Measurements from ENCODE around the gene LHX4. TPM values are rescaled to one million over a fixed set of nuclear protein-coding genes. Genes with fewer than 3 reads are reported as not detected.

LHX4 gene
- total and polyA plus RNA-seq, 4 donors, result under 0.01 to 0.19 (median 0.05) TPM

GRCh38 chr1:180186831-180187230 lies 43.2 kb upstream of the LHX4 start:
- Histone ChIP-seq H3K4me3 (ENCODE audit: low read depth in 1 of 3, low read length in 3 of 3) (no peak overlapping the region), H3K9me3 (ENCODE audit: control insufficient read depth in 4 of 4, low read length in 3 of 4) (no peaks in the 10 kb centered on the region), H3K9ac (ENCODE audit: low read depth in 1 of 2, low read length in 2 of 2) (no peak overlapping the region), H3K4me1 (ENCODE audit: control insufficient read depth in 4 of 4, insufficient read depth in 4 of 4, low read length in 3 of 4) (no peaks in the 10 kb centered on the region), H3K36me3 (ENCODE audit: control insufficient read depth in 4 of 4, insufficient read depth in 3 of 4, low read depth in 1 of 4, low read length in 3 of 4) (peaks cover 0 to 9% (median 3%) of the 10 kb centered on the region in 4 donors), H3K27ac (ENCODE audit: low read depth in 1 of 2, low read length in 2 of 2) (no peak overlapping the region), H3K27me3 (ENCODE audit: control insufficient read depth in 4 of 4, insufficient read depth in 4 of 4, low read length in 3 of 4) (no peaks in the 10 kb centered on the region)
- no peak for DNase-seq (ENCODE audit: low spot score)
- no peak for TF ChIP-seq EGR1 (IDR thresholded peaks at IDR 0.05; ENCODE audit: low read depth in 2 of 2)
- TF ChIP-seq REST (IDR thresholded peaks at IDR 0.05), result no peak
- TF ChIP-seq HNF4A (conservative IDR thresholded peaks at IDR 0.05), result no peak
- no peak for TF ChIP-seq TAF1 (conservative IDR thresholded peaks at IDR 0.05)
- no peak for TF ChIP-seq GABPA (IDR thresholded peaks at IDR 0.05 in 1 of 2, conservative IDR thresholded peaks at IDR 0.05 in 1 of 2)
- TF ChIP-seq CTCF (IDR thresholded peaks at IDR 0.05; ENCODE audit: low read depth, low read length, missing input control), result no peak
- TF ChIP-seq ATF3 (IDR thresholded peaks at IDR 0.05), result no peak
- TF ChIP-seq ZBTB33 (IDR thresholded peaks at IDR 0.05), result no peak
- TF ChIP-seq RXRA (IDR thresholded peaks at IDR 0.05), result no peak
- TF ChIP-seq MAX (IDR thresholded peaks at IDR 0.05), result no peak
- TF ChIP-seq YY1 (IDR thresholded peaks at IDR 0.05), result no peak
- no peak for TF ChIP-seq SP1 (IDR thresholded peaks at IDR 0.05)
- TF ChIP-seq RAD21 (IDR thresholded peaks at IDR 0.05), result no peak
- TF ChIP-seq JUND (IDR thresholded peaks at IDR 0.05), result no peak
- TF ChIP-seq HNF4G (IDR thresholded peaks at IDR 0.05), result no peak
- no peak for TF ChIP-seq FOXA1 (IDR thresholded peaks at IDR 0.05)
- TF ChIP-seq NR2F2 (IDR thresholded peaks at IDR 0.05), result no peak
- TF ChIP-seq FOXA2 (IDR thresholded peaks at IDR 0.05), result no peak
- 65% methylated on average over 8 of the region's 8 CpGs for WGBS

All from liver (tissue), 9 donors.